ENCODE measurements around the gene KRI1. TPM values are rescaled to one million over a fixed set of nuclear protein-coding genes. Genes with fewer than 3 reads are reported as not detected.
A peak's percentile ranks its signal among the peaks of the same experiment; 100 is the strongest.

KRI1 gene
- total and polyA plus RNA-seq, 8 donors: 18.6 to 38.0 (median 34.3) TPM

DNA sequence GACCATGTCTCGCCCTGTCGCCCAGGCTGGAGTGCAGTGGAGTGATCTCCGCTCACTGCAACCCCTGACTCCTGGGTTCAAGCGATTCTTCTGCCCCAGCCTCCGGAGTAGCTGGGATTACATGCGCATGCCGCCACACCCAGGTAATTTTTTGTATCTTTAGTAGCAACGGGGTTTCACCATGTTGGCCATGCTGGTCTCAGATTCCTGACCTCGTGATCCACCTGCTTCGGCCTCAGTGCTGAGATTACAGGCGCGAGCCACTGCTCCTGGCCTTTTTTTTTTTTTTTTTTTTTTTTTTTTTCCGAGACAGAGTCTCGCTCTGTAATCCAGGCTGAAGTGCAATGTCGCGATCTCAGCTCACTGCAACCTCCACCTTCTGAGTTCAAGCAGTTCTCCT is 57.8 kb downstream of the KRI1 start:
- DNase-seq: no peak
- H3K9me3 ChIP-seq: no peaks in the 10 kb centered on the region
- intact Hi-C loops (cut with DNase I): no loop called here
- no peak overlapping the region for H3K27ac ChIP-seq
- no peak for ATAC-seq
- peaks cover 0 to 22% of the 10 kb centered on the region in 2 donors for H3K4me1 ChIP-seq
- no peaks in the 10 kb centered on the region for H3K36me3 ChIP-seq
- TF ChIP-seq, protein P1, sequence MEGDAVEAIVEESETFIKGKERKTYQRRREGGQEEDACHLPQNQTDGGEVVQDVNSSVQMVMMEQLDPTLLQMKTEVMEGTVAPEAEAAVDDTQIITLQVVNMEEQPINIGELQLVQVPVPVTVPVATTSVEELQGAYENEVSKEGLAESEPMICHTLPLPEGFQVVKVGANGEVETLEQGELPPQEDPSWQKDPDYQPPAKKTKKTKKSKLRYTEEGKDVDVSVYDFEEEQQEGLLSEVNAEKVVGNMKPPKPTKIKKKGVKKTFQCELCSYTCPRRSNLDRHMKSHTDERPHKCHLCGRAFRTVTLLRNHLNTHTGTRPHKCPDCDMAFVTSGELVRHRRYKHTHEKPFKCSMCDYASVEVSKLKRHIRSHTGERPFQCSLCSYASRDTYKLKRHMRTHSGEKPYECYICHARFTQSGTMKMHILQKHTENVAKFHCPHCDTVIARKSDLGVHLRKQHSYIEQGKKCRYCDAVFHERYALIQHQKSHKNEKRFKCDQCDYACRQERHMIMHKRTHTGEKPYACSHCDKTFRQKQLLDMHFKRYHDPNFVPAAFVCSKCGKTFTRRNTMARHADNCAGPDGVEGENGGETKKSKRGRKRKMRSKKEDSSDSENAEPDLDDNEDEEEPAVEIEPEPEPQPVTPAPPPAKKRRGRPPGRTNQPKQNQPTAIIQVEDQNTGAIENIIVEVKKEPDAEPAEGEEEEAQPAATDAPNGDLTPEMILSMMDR (IDR thresholded peaks at IDR 0.05): no peak
- H3K4me3 ChIP-seq: no peak overlapping the region
- peaks cover 4 to 43% of the 10 kb centered on the region in 2 donors for H3K27me3 ChIP-seq

DNA sequence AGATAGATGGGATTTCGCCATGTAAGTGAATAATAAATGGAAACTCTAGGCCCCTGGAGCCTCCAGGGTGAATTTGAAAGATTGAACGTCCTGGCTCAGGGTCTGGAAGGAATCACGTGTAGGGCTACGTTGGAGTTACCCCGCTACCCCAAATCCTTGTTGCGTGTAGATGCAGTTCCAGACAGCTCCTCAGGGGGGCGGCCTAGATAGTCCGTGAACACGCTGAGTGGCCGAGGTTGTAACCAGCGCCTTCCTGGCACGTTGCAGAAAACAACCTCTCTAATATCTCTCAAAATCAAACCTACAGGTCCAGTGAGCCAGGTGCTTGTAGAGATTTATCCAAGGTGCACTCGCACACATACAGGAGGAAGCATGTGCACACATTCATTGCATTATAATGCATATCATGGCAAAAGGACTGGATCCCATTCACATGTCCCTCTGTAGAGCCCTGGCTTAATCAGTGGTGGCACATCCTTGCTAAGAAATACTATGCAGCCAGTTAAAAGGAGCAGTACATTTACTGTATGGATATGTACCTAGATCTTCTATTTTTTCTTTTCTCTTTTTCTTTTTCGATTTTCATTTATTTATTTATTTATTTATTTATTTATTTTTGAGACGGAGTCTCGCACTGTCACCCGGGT is 60.1 kb downstream of the KRI1 start:
- peak; percentile 34 for ATAC-seq
- Histone ChIP-seq H3K27ac (no peak overlapping the region), H3K36me3 (no peaks in the 10 kb centered on the region), H3K4me1 (peaks cover 12 to 37% of the 10 kb centered on the region in 2 donors), H3K4me3 (no peak overlapping the region), H3K9me3 (no peaks in the 10 kb centered on the region), H3K27me3 (peaks cover 0 to 19% of the 10 kb centered on the region in 2 donors)
- TF ChIP-seq, protein P1 (IDR thresholded peaks at IDR 0.05): peak; percentile 69 to 85
- peak; percentile 37 to 90 (median 72) for DNase-seq
- intact Hi-C loops (cut with DNase I): no loop called here

Small RNA genes within 50 kb of the gene (microRNA-seq; reads per million reads assigned to microRNA genes)
- gene MIR1238: 0 reads per million in 2 donors

Other genes starting within 250 kb of the KRI1 start
- 10 to 100 TPM; 19.8 to 25.4 TPM for gene FDX2, start 250.0 kb downstream of the KRI1 start, total RNA-seq
- gene FDX2, start 250.0 kb downstream of the KRI1 start, polyA plus RNA-seq (ENCODE audit: insufficient read length in 6 of 6): 10 to 100 TPM; 16.0 to 20.8 (median 19.3) TPM
- 10 to 100 TPM; 30.9 to 38.7 TPM for gene RAVER1, start 232.5 kb downstream of the KRI1 start, total RNA-seq
- gene RAVER1, start 232.5 kb downstream of the KRI1 start, polyA plus RNA-seq (ENCODE audit: insufficient read length in 6 of 6): 10 to 100 TPM; 21.6 to 39.0 (median 28.1) TPM
- 10 to 100 TPM; 17.3 to 44.8 TPM for gene ICAM3, start 226.4 kb downstream of the KRI1 start, total RNA-seq
- gene ICAM3, start 226.4 kb downstream of the KRI1 start, polyA plus RNA-seq (ENCODE audit: insufficient read length in 6 of 6): 10 to 100 TPM in 5 of 6 donors, 1 to 10 TPM in 1; 8.8 to 16.4 (median 11.3) TPM
- gene TYK2, start 185.4 kb downstream of the KRI1 start, total RNA-seq: 100 to 1,000 TPM; 133 to 175 TPM
- gene TYK2, start 185.4 kb downstream of the KRI1 start, polyA plus RNA-seq (ENCODE audit: insufficient read length in 6 of 6): 100 to 1,000 TPM; 120 to 185 (median 151) TPM
- gene CDC37, start 162.5 kb downstream of the KRI1 start, total RNA-seq: 100 to 1,000 TPM; 120 to 148 TPM
- gene CDC37, start 162.5 kb downstream of the KRI1 start, polyA plus RNA-seq (ENCODE audit: insufficient read length in 6 of 6): 100 to 1,000 TPM; 158 to 198 (median 171) TPM
- 10 to 100 TPM; 21.4 to 21.6 TPM for gene PDE4A, start 145.5 kb downstream of the KRI1 start, total RNA-seq
- 10 to 100 TPM in 1 of 6 donors, 1 to 10 TPM in 5; 4.3 to 10.1 (median 8.0) TPM for gene PDE4A, start 145.5 kb downstream of the KRI1 start, polyA plus RNA-seq (ENCODE audit: insufficient read length in 6 of 6)
- gene KEAP1, start 62.7 kb downstream of the KRI1 start, total RNA-seq: 10 to 100 TPM; 56.0 to 82.2 TPM
- 10 to 100 TPM; 61.4 to 81.3 (median 75.8) TPM for gene KEAP1, start 62.7 kb downstream of the KRI1 start, polyA plus RNA-seq (ENCODE audit: insufficient read length in 6 of 6)
- gene S1PR5, start 48.6 kb downstream of the KRI1 start, total RNA-seq: 1 to 10 TPM in 1 of 2 donors, under 1 TPM in 1; 0.92 to 1.8 TPM
- under 1 TPM; 0.20 to 0.87 (median 0.59) TPM for gene S1PR5, start 48.6 kb downstream of the KRI1 start, polyA plus RNA-seq (ENCODE audit: insufficient read length in 6 of 6)
- gene ATG4D, start 22.1 kb downstream of the KRI1 start, total RNA-seq: 10 to 100 TPM; 25.0 to 27.4 TPM
- gene ATG4D, start 22.1 kb downstream of the KRI1 start, polyA plus RNA-seq (ENCODE audit: insufficient read length in 6 of 6): 10 to 100 TPM; 19.3 to 25.1 (median 21.8) TPM
- 10 to 100 TPM in 1 of 2 donors, 1 to 10 TPM in 1; 7.2 to 13.6 TPM for gene CDKN2D, start 3.0 kb upstream of the KRI1 start, total RNA-seq
- gene CDKN2D, start 3.0 kb upstream of the KRI1 start, polyA plus RNA-seq (ENCODE audit: insufficient read length in 6 of 6): 10 to 100 TPM in 3 of 6 donors, 1 to 10 TPM in 3; 9.0 to 15.7 (median 10.0) TPM
- 10 to 100 TPM; 36.5 to 65.2 TPM for gene AP1M2, start 21.3 kb upstream of the KRI1 start, total RNA-seq
- gene AP1M2, start 21.3 kb upstream of the KRI1 start, polyA plus RNA-seq (ENCODE audit: insufficient read length in 6 of 6): 10 to 100 TPM; 31.6 to 39.9 (median 36.5) TPM
- gene SLC44A2, start 59.5 kb upstream of the KRI1 start, total RNA-seq: 100 to 1,000 TPM; 214 to 255 TPM
- gene SLC44A2, start 59.5 kb upstream of the KRI1 start, polyA plus RNA-seq (ENCODE audit: insufficient read length in 6 of 6): 100 to 1,000 TPM; 175 to 207 (median 187) TPM
- 100 to 1,000 TPM; 161 to 257 TPM for gene ILF3, start 88.3 kb upstream of the KRI1 start, total RNA-seq
- gene ILF3, start 88.3 kb upstream of the KRI1 start, polyA plus RNA-seq (ENCODE audit: insufficient read length in 6 of 6): 100 to 1,000 TPM; 292 to 357 (median 305) TPM
- gene QTRT1, start 135.4 kb upstream of the KRI1 start, total RNA-seq: 10 to 100 TPM; 29.0 to 40.9 TPM
- gene QTRT1, start 135.4 kb upstream of the KRI1 start, polyA plus RNA-seq (ENCODE audit: insufficient read length in 6 of 6): 10 to 100 TPM; 38.8 to 56.2 (median 49.1) TPM
- 100 to 1,000 TPM; 195 to 268 TPM for gene DNM2, start 152.1 kb upstream of the KRI1 start, total RNA-seq
- 100 to 1,000 TPM in 3 of 6 donors, 10 to 100 TPM in 3; 88.4 to 119 (median 99.2) TPM for gene DNM2, start 152.1 kb upstream of the KRI1 start, polyA plus RNA-seq (ENCODE audit: insufficient read length in 6 of 6)

All from left lung (tissue), 10 donors.